Mesenteric fat pad (tissue), 1 donor: ENCODE data around the gene NDUFV1. TPM values are rescaled to one million over a fixed set of nuclear protein-coding genes. Genes with fewer than 3 reads are reported as not detected.
"Not testable (repeated sequence)": the region's sequence is repeated elsewhere in the genome, so short reads cannot be mapped to it uniquely, and the experiment has no call there.

Source experiments
- DNase-seq: peaks from one replicate; pipeline ENCODE4 v3.0.0-alpha.2; 2020; ENCODE audit warnings: low spot score
- total RNA-seq: library from RNA; stranded (reverse); fragmentation: NEBNext Ultra II Directional; extraction: Animal tissue kit (Norgen Biotek cat#: 25700); gene quantifications from one replicate; pipeline ENCODE4 v1.2.1, GENCODE V29; 2021
- donor health status: DM: yes; HTN: yes; CAD: no.

The NDUFV1 gene
- total RNA-seq, 1 donor from 2014 or later: 147 TPM

- DNase-seq: no peak
Measured at GRCh38 chr11:67585911-67586310, 20.8 kb upstream of the NDUFV1 start.

- no peak for DNase-seq
Measured at GRCh38 chr11:67586568-67587250, 20.0 kb upstream of the NDUFV1 start.

GRCh38 chr11:67588136-67588503 is 18.6 kb upstream of the NDUFV1 start:
- DNase-seq: no peak

GRCh38 chr11:67588899-67589415 is 17.8 kb upstream of the NDUFV1 start:
- DNase-seq: not testable (repeated sequence)

GRCh38 chr11:67592880-67593564 is 13.7 kb upstream of the NDUFV1 start:
- peak; percentile 67 for DNase-seq

GRCh38 chr11:67593565-67593905 is 13.2 kb upstream of the NDUFV1 start:
- DNase-seq: no peak

- DNase-seq: peak; percentile 2
Measured at GRCh38 chr11:67594480-67594879, 12.3 kb upstream of the NDUFV1 start.

GRCh38 chr11:67596753-67597300 is 9.9 kb upstream of the NDUFV1 start:
- DNase-seq: peak; percentile 8

GRCh38 chr11:67597458-67597857 is 9.3 kb upstream of the NDUFV1 start:
- not testable (repeated sequence) for DNase-seq

- not testable (repeated sequence) for DNase-seq
Measured at GRCh38 chr11:67597963-67598362, 8.8 kb upstream of the NDUFV1 start.

GRCh38 chr11:67599149-67599548 is 7.6 kb upstream of the NDUFV1 start:
- DNase-seq: no peak

- DNase-seq: no peak
Measured at GRCh38 chr11:67600324-67601029, 6.3 kb upstream of the NDUFV1 start.

- DNase-seq: no peak
Measured at GRCh38 chr11:67601098-67601497, 5.6 kb upstream of the NDUFV1 start.

GRCh38 chr11:67604119-67604518 is 2.6 kb upstream of the NDUFV1 start:
- DNase-seq: not testable (repeated sequence)

GRCh38 chr11:67604815-67605214 is 1.9 kb upstream of the NDUFV1 start:
- DNase-seq: no peak

GRCh38 chr11:67605231-67606011 is 1.3 kb upstream of the NDUFV1 start:
- no peak for DNase-seq

- DNase-seq: no peak
Measured at GRCh38 chr11:67606093-67606491, 644 bp upstream of the NDUFV1 start.

GRCh38 chr11:67607507-67607906 is 771 bp downstream of the NDUFV1 start:
- DNase-seq: no peak

GRCh38 chr11:67608486-67608885 is 1.8 kb downstream of the NDUFV1 start:
- no peak for DNase-seq

- no peak for DNase-seq
Measured at GRCh38 chr11:67609316-67609715, 2.6 kb downstream of the NDUFV1 start.

- no peak for DNase-seq
Measured at GRCh38 chr11:67610302-67610868, 3.6 kb downstream of the NDUFV1 start.
